H1 (cell line): ENCODE data around the gene PTPRH. TPM values are rescaled to one million over a fixed set of nuclear protein-coding genes. Genes with fewer than 3 reads are reported as not detected.

ENCODE experiments used
- CTCF ChIA-PET: fragments of 300-600 bp; sonication (Branson Sonifier 250); formaldehyde crosslinking; loops from one replicate; lab custom pipeline; 2021; ENCODE audit not compliant: partially characterized antibody; lab: Charles Lee
- POLR2A ChIA-PET: fragments of 300-600 bp; sonication (Branson Sonifier 250); formaldehyde crosslinking; loops from one replicate; lab custom pipeline; 2021; ENCODE audit warnings: inconsistent platforms; ENCODE audit not compliant: partially characterized antibody; lab: Charles Lee
- DNase-seq, 2 experiments: peaks; one replicate each; pipeline versions ENCODE4 v3.0.0 to v3.0.0-alpha.2; 2010 to 2022; ENCODE audit warnings: low spot score in 2 of 2, low read depth in 1 of 2, mixed read lengths in 1 of 2
- FAIRE-seq: peaks from 2 replicates; lab custom pipeline; 2011; peaks lifted over from hg19 to GRCh38; lab: Jason Lieb, UNC
- H2AFZ ChIP-seq: 2 replicates; pipeline ENCODE4 v1.8.1; 2012; ENCODE audit warnings: low read length, inconsistent platforms
- H2AK5ac ChIP-seq: 2 replicates; pipeline ENCODE4 v1.6.1; 2013; ENCODE audit warnings: low read depth, low read length
- H2BK120ac ChIP-seq: replicated peaks from 2 replicates; pipeline ENCODE3; 2013; ENCODE audit warnings: low read depth, low read length, inconsistent platforms
- H2BK12ac ChIP-seq: 2 replicates; pipeline ENCODE4 v1.6.1; 2013; ENCODE audit warnings: low read depth, low read length
- H2BK15ac ChIP-seq: 2 replicates; pipeline ENCODE4 v1.6.1; 2013; ENCODE audit warnings: low read length
- H2BK20ac ChIP-seq: 2 replicates; pipeline ENCODE4 v1.6.1; 2013; ENCODE audit warnings: low read length
- H2BK5ac ChIP-seq: 2 replicates; pipeline ENCODE4 v1.6.1; 2013; ENCODE audit warnings: low read depth, low read length
- H3K14ac ChIP-seq: 2 replicates; pipeline ENCODE4 v1.6.1; 2013; ENCODE audit warnings: inconsistent platforms; ENCODE audit not compliant: insufficient read length
- H3K18ac ChIP-seq: 2 replicates; pipeline ENCODE4 v1.6.1; 2013; ENCODE audit warnings: low read length; ENCODE audit errors: extremely low read depth
- H3K23ac ChIP-seq: 2 replicates; pipeline ENCODE4 v1.6.1; 2013; ENCODE audit warnings: inconsistent platforms; ENCODE audit not compliant: insufficient read length
- H3K23me2 ChIP-seq: 2 replicates; pipeline ENCODE4 v1.6.1; 2013; ENCODE audit warnings: low read depth, low read length
- H3K27ac ChIP-seq: 2 replicates; pipeline ENCODE4 v1.6.1; 2011; ENCODE audit warnings: low read depth, low read length, inconsistent platforms
- H3K27me3 ChIP-seq, 4 experiments: replicated peaks in 1 of 4; 1 replicate in 1 of 4; 2 replicates in 3 of 4; pipeline versions ENCODE4 v1.6.1 to v1.8.1; 2011 to 2013; ENCODE audit warnings: low read length in 3 of 4, mild to moderate bottlenecking in 3 of 4, inconsistent platforms in 2 of 4, mixed read lengths in 2 of 4, moderate library complexity in 1 of 4; ENCODE audit not compliant: control insufficient read depth in 3 of 4, insufficient read depth in 3 of 4; ENCODE audit errors: extremely low read depth in 1 of 4
- H3K36me3 ChIP-seq, 4 experiments: 2 replicates each; pipeline versions ENCODE4 v1.6.1 to v1.8.1; 2011 to 2013; ENCODE audit warnings: mild to moderate bottlenecking in 4 of 4, low read length in 3 of 4, moderate library complexity in 2 of 4, control low read depth in 1 of 4, inconsistent platforms in 1 of 4; ENCODE audit not compliant: insufficient read depth in 4 of 4, control insufficient read depth in 2 of 4
- H3K4ac ChIP-seq: replicated peaks from 2 replicates; pipeline ENCODE3; 2013; ENCODE audit warnings: low read length, low read depth, mixed read lengths, inconsistent platforms; ENCODE audit not compliant: insufficient read length
- H3K4me1 ChIP-seq, 4 experiments: replicated peaks in 1 of 4; 1 replicate in 1 of 4; 2 replicates in 3 of 4; pipeline versions ENCODE4 v1.6.1 to v1.8.1; 2011 to 2013; ENCODE audit warnings: low read length in 3 of 4, inconsistent platforms in 2 of 4, mixed read lengths in 1 of 4; ENCODE audit not compliant: insufficient read depth in 4 of 4, control insufficient read depth in 3 of 4
- H3K4me2 ChIP-seq, 2 experiments: 2 replicates each; pipeline versions ENCODE4 v1.6.1 to v1.8.1; 2011 to 2013; ENCODE audit warnings: low read depth in 2 of 2, low read length in 2 of 2, control low read depth in 1 of 2, inconsistent platforms in 1 of 2, mild to moderate bottlenecking in 1 of 2; ENCODE audit not compliant: insufficient read depth in 1 of 2
- H3K4me3 ChIP-seq, 4 experiments: fragments of 200-600, 300-600 bp in 1 of 4; sonication (generic), shearing (Covaris generic), sonication (Bioruptor Twin) in 1 of 4; 2 replicates each; pipeline versions ENCODE4 v1.5.1 to v1.8.1; 2011 to 2016; ENCODE audit warnings: low read length in 4 of 4, low read depth in 3 of 4, control low read depth in 2 of 4, inconsistent platforms in 2 of 4, mild to moderate bottlenecking in 2 of 4, mixed read lengths in 1 of 4, moderate library complexity in 1 of 4; ENCODE audit not compliant: insufficient read depth in 2 of 4; ENCODE audit errors: extremely low read depth in 1 of 4
- H3K56ac ChIP-seq: replicated peaks from 2 replicates; pipeline ENCODE3; 2013; ENCODE audit warnings: low read depth, mild to moderate bottlenecking, mixed read lengths, low read length, inconsistent platforms; ENCODE audit not compliant: insufficient read length
- H3K79me1 ChIP-seq: 2 replicates; pipeline ENCODE4 v1.6.1; 2013; ENCODE audit warnings: low read depth, low read length, control low read depth
- H3K79me2 ChIP-seq, 2 experiments: 2 replicates each; pipeline versions ENCODE4 v1.6.1 to v1.8.1; 2012 to 2013; ENCODE audit warnings: low read length in 2 of 2, mild to moderate bottlenecking in 2 of 2, inconsistent platforms in 1 of 2; ENCODE audit not compliant: insufficient read depth in 2 of 2, control insufficient read depth in 1 of 2
- H3K9ac ChIP-seq, 4 experiments: replicated peaks in 1 of 4; 1 replicate in 1 of 4; 2 replicates in 3 of 4; pipeline versions ENCODE4 v1.6.1 to v1.8.1; 2011 to 2013; ENCODE audit warnings: low read depth in 3 of 4, low read length in 3 of 4, control low read depth in 2 of 4, mild to moderate bottlenecking in 2 of 4, moderate library complexity in 2 of 4, inconsistent platforms in 1 of 4; ENCODE audit errors: extremely low read depth in 1 of 4
- H3K9me3 ChIP-seq, 2 experiments: 2 replicates each; pipeline versions ENCODE4 v1.6.1 to v1.8.1; 2012 to 2013; ENCODE audit warnings: mild to moderate bottlenecking in 2 of 2, moderate library complexity in 2 of 2, control low read depth in 1 of 2, inconsistent platforms in 1 of 2, low read depth in 1 of 2, low read length in 1 of 2, mixed read lengths in 1 of 2; ENCODE audit not compliant: insufficient read depth in 2 of 2
- H4K20me1 ChIP-seq, 2 experiments: replicated peaks in 1 of 2; 2 replicates each; pipeline versions ENCODE3 to v1.8.1; 2011 to 2013; ENCODE audit warnings: inconsistent platforms in 2 of 2, low read length in 2 of 2, mild to moderate bottlenecking in 1 of 2; ENCODE audit not compliant: insufficient read depth in 2 of 2, control insufficient read depth in 1 of 2
- H4K5ac ChIP-seq: 2 replicates; pipeline ENCODE4 v1.6.1; 2013; ENCODE audit warnings: low read length, low read depth, mixed read lengths, inconsistent platforms; ENCODE audit not compliant: insufficient read length
- H4K8ac ChIP-seq: 2 replicates; pipeline ENCODE4 v1.8.0; 2013; ENCODE audit warnings: mild to moderate bottlenecking, moderate library complexity, low read length, inconsistent platforms; ENCODE audit not compliant: insufficient read depth; ENCODE audit errors: extremely low read depth
- H4K91ac ChIP-seq: replicated peaks from 2 replicates; pipeline ENCODE3; 2013; ENCODE audit warnings: low read length, mixed read lengths, inconsistent platforms; ENCODE audit not compliant: insufficient read length
- ASH2L ChIP-seq: fragments of 200-600, 300-600 bp; sonication (generic); IDR thresholded peaks from one replicate; pipeline ENCODE4 v1.7.1; 2017; ENCODE audit warnings: low read length
- BCL11A ChIP-seq, 2 experiments: IDR thresholded peaks; one replicate each; pipeline ENCODE4 v1.6.1; 2011; ENCODE audit warnings: low read depth in 2 of 2, low read length in 2 of 2, mild to moderate bottlenecking in 2 of 2
- CHD1 ChIP-seq: IDR thresholded peaks from 2 replicates; pipeline ENCODE4 v1.6.1; 2012; ENCODE audit warnings: low read depth, low read length, improper control_type of control experiment
- KDM4A ChIP-seq: IDR thresholded peaks from one replicate; pipeline ENCODE4 v1.7.1; 2012; ENCODE audit warnings: low read depth, mild to moderate bottlenecking, moderate library complexity, low read length, inconsistent platforms; ENCODE audit not compliant: severe bottlenecking
- SP1 ChIP-seq: IDR thresholded peaks from 2 replicates; pipeline ENCODE4 v1.6.1; 2011; ENCODE audit warnings: low read depth, low read length
- SRF ChIP-seq: IDR thresholded peaks from 2 replicates; pipeline ENCODE4 v1.6.1; 2011; ENCODE audit warnings: mild to moderate bottlenecking, low read depth, low read length, moderate library complexity
- TAF7 ChIP-seq: optimal IDR thresholded peaks from 2 replicates; pipeline ENCODE3; 2011; ENCODE audit warnings: low read depth, mild to moderate bottlenecking, inconsistent platforms, low read length, moderate library complexity, borderline replicate concordance
- TBP ChIP-seq: IDR thresholded peaks from 2 replicates; pipeline ENCODE4 v1.6.1; 2011; ENCODE audit warnings: low read depth, low read length, improper control_type of control experiment
- WGBS, 2 experiments: shearing (Covaris generic) in 1 of 2; methylation state at CpG; one replicate each; pipeline versions ENCODE4 v1.1.6 to v1.1.7; 2013 to 2015; ENCODE audit warnings: low lambda C conversion rate in 2 of 2, mixed read lengths in 2 of 2, inconsistent platforms in 1 of 2, low coverage in 1 of 2, missing lambda C conversion rate in 1 of 2; ENCODE audit not compliant: insufficient replicate concordance in 2 of 2, insufficient coverage in 1 of 2, insufficient read length in 1 of 2; ENCODE audit errors: extremely low coverage in 1 of 2, missing lambda C conversion rate in 1 of 2; 5-methylcytosine and 5-hydroxymethylcytosine counted together
- polyA plus RNA-seq, 7 experiments: library from polyadenylated mRNA; depleted of rRNA in 3 of 7; stranded (reverse) in 5 of 7; unstranded in 2 of 7; fragments of >200 nt in 5 of 7; fragments of 200-250 nt in 2 of 7; gene quantifications; 1 replicate in 5 of 7; 2 replicates in 1 of 7; 4 replicates in 1 of 7; pipeline versions ENCODE4 v1.2.1 to v1.2.3, GENCODE V29; 2011 to 2013; ENCODE audit warnings: missing spikeins in 2 of 7, mixed read lengths in 2 of 7
- total RNA-seq: library from RNA; stranded (reverse); fragmentation: NEBNext Ultra II Directional; extraction: Animal tissue kit (Norgen Biotek cat#: 25700); gene quantifications from 2 replicates; pipeline ENCODE4 v1.2.1, GENCODE V29; 2021

Gene PTPRH
- total and polyA plus RNA-seq, 2 of the 8 experiments (the other 6 are each of a cell fraction or from before 2014, with no cell fraction given): 0.30 to 0.39 TPM

DNA sequence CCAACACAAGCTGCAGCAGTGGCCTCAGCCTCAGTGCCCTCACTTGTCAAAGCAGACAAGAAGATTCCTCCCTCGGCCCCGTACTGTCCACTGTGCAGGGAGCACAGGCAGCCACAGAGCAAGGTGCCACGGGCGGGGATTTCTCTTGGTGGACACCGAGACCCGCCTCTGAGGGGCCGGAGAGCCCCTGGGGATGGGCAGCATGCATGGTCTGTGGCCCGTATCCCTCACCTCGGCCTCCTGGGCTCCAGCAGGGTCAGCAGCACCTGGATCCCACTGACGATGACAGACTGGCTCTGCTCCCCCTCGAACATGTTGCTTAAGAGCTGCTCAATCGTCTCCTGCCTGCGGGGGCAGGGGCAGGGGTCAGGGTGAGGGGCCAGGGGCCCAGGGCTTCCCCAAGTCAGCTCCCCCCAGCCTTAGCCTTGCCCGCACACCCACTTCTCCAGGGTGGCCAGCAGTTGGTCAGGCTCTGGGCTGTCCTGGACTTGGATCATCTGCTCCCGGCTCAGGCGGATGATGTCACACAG lies 32.7 kb upstream of the PTPRH start:
- Histone ChIP-seq H3K4ac (no peak overlapping the region), H2BK12ac (no peak overlapping the region), H3K9me3 (no peaks in the 10 kb centered on the region), H3K4me1 (no peaks in the 10 kb centered on the region), H3K18ac (no peak overlapping the region), H3K79me1 (peaks cover under 1% of the 10 kb centered on the region; the same call in 1 of the 2 replicates), H3K4me3 (no peak overlapping the region), H2BK20ac (no peak overlapping the region), H3K36me3 (peaks cover 15 to 61% (median 44%) of the 10 kb centered on the region in 4 experiments), H3K79me2 (no peaks in the 10 kb centered on the region), H4K20me1 (peaks cover 1 to 20% of the 10 kb centered on the region in 2 experiments), H3K27me3 (no peaks in the 10 kb centered on the region), H2BK5ac (no peak overlapping the region; the same call in 1 of the 2 replicates), H2BK15ac (no peak overlapping the region), H3K4me2 (no peak overlapping the region), H3K23ac (no peak overlapping the region), H4K91ac (no peak overlapping the region), H3K27ac (no peak overlapping the region), H4K8ac (peak overlapping the region; percentile 5; the same call in 1 of the 2 replicates), H3K23me2 (no peaks in the 10 kb centered on the region), H2BK120ac (no peak overlapping the region), H4K5ac (no peak overlapping the region), H3K56ac (no peak overlapping the region), H2AFZ (no peak overlapping the region), H3K14ac (no peak overlapping the region), H3K9ac (no peak overlapping the region), H2AK5ac (no peak overlapping the region)
- 92% methylated on average over 16 of the region's 16 CpGs; no CpG with 5 or more reads in 1 of the 2 experiments for WGBS, 2 experiments
- FAIRE-seq: no peak
- no peak for DNase-seq
- ChIA-PET CTCF (interaction anchor here (1.2 to 8.4 kb wide), 2 partner anchors 14 to 22 kb away, joined by 3 to 32 read pairs; no protein-coding TSS in a partner anchor), POLR2A (no interaction called here)
- TF ChIP-seq KDM4A (no peak), SRF (no peak), TAF7 (no peak), TBP (no peak), SP1 (no peak), ASH2L (no peak), BCL11A (IDR thresholded peaks at IDR 0.05; ENCODE audit: low read depth in 2 of 2, low read length in 2 of 2) (no peak), CHD1 (no peak)
